NCI-H2227 treated with DMSO at 0.1 percent for 48 hours (cell line): ENCODE measurements around the gene CELA1.
"Not testable (repeated sequence)": the region's sequence is repeated elsewhere in the genome, so short reads cannot be mapped to it uniquely, and the experiment has no call there.

Experiments used
- DNase-seq: peaks from one replicate; lab custom pipeline; 2025; lab: John Stamatoyannopoulos, UW

Gene CELA1

DNA sequence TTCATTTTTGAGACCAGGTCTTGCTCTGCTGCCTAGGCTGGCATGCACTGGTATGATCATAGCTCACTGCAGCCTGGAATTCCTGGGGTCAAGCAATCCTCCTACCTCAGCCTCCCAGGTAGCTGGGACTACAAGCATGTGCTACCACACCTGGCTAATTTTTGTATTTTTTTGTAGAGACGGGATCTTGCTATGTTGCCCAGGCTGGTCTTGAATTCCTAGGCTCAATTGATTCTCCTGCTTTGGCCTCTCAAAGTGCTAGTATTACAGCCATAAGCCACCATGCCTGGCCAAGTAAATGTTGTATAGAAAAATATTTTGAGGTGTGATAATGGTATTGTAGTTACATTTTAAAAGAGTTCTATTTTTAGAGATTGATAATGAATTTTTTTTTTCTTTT, 35.1 kb downstream of the CELA1 start:
- DNase-seq, result no peak

DNA sequence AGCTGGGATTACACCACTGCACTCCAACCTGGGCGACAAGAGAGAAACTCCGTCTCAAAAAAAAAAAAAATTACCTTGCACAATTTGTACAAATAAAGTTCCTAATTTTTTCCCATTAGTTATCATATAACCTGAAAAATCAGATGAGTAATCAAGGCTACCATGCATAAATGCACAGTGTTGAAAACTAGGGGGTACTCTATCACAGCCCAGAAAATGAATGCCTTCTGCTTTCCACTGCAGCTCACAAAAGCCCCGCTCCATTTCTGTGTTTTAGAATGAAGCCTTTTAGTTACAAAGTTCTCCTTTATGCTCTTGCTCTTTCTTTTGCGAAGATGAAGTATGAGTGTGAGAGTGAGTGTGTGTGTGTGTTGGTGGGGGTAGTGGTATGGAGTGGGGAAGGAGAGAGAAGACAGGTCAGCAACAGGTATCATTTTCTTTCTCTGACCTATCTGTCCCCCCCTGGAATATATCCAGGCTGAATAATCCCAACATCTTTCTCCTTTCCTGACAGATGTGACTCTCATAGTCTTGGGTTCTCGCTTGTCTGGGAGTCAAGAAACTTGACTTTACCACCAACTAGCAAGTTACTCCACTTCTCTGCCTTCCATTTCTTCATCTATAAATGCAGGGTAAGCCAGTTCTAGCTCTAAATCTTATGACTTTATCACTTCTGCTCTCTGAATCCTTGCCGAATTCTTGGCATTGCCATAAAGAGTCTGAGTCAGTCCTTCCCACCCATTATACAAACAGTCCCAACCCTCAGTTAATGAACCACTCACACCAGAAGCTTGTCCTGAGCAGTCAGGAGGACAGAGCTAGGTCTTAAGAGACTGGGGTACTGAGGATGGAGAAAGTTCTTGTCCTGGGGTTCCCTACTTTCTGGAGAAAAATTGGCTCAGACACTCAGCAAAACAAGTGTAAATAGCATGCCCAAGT, 38.6 kb downstream of the CELA1 start:
- DNase-seq, result no peak

DNA sequence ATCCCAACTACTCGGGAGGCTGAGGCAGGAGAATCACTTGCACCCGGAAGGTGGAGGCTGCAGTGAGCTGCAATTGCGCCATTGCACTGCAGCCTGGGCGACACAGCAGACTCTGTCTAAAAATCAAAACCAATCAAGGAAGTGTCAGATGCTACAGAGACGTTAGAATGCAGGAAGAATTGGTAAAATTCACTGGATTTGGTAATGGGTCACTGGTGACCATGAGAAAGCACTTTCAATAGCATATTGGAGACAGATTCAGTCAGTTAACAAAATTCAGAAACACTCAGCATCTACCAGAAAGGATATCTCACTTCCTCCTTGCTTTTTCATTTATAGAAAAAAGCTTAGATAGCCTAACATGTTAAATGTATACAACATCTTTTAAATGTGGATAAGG, 40.0 kb downstream of the CELA1 start:
- DNase-seq, result no peak

DNA sequence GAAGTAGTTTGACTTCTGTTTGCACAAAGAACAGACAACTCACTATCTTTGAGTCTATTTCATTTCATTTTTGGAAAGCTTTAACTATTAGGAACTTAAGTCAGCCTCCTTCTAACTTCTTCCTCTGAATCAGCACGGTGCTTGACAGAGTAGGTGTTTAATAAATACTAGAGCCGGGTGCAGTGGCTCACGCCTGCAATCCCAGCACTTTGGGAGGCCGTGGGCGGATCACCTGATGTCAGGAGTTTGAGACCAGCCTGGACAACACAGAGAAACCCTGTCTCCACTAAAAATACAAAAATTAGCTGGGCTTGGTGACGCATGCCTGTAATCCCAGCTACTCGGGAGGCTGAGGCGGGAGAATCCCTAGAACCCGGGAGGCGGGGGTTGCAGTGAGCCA, 45.7 kb downstream of the CELA1 start:
- DNase-seq, result peak; percentile 47

DNA sequence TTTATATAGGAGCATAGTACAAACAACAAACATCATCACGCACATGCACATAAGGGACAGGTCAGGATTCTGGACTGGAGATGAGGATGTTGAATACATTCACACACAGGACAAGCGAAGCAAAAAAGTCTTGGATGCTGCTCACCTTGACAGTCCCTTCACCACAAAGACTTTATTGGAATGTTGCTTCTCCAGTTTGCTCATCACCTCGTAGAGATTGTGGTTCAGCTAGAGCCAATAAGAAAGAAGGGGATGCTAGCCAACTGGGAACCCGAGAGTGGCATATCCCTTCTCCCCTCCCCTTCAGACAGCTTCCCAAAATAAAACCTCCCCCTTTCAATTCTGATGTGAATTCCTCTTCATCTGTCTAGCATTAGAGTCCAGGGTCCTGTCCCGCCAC, 50.8 kb downstream of the CELA1 start:
- DNase-seq, result no peak

DNA sequence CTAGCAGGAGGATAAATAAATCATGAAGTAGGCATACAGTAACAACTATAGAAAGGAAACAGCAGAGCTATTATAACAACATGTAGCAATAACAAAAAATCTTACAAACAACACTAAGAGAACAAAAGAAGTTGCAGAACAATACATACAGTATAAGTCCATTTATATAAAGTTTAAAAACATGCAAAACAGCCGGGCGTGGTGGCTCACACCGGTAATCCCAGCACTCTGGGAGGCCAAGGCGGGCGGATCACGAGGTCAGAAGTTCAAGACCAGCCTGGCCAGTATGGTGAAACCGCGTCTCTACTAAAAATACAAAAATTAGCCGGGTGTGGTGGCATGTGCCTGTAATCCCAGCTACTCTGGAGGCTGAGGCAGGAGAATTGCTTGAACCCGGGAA, 52.4 kb downstream of the CELA1 start:
- DNase-seq, result not testable (repeated sequence)

DNA sequence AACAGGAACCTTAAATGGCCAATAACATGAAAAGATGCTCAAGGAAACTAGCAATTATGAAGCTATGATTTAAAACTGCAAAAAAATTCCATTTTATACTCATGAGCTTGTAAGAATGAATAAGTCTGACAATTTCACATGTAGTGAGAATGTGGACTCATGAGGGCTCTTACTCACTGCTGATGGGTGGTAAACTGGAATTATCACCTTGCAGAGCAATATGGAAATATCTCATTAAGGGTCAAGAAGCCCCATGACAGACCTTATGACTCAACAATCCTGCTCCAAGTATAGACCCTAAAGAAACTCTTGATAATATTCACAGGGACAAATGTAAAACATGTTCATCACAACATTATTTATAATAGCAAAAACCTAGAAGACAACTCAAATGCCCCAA, 52.8 kb downstream of the CELA1 start:
- no peak for DNase-seq

DNA sequence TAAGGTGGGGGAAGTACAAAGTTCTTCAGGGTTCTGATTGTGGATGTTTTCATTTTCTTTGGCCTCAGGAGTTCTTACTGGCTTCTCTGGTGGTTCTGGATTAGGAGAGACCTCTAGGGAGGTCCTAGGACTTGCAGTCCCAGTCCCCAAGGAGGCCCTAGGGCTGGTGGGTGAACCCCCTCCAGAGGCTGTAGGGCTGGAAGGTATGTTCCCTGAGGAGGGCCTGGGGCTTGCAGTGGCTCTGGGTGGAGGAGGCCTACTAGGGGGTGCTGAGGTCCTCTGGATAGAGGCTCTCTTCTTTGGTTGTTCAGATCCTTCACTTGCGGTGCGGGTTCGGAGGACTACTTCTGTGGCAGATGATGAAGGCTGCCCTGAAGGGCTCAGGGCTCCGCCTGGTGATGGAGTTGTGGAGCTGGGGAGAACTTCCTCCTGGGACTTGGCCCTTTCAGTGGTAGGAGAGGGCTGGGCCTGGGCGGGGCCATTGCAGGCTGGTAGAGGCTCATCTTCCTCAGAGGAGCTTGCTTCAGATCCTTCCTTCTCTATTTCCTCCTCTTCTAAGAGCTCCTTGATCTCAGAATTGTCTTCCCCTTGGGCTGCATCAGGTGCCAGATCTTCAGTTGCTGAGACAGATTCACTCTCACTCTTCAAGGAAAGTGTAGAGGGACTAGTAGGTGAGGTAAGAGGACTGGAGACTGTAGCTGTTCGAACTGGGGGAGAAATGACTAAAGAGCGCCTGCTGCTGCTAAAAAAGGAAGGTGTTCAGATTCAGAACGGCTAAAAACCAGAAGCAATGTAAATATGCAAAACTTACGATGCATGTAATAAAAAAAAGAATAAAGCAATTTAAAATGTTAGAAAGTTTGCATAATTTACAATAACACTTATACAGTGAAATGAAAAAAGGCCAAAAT, 54.6 kb downstream of the CELA1 start:
- DNase-seq, result not testable (repeated sequence)

DNA sequence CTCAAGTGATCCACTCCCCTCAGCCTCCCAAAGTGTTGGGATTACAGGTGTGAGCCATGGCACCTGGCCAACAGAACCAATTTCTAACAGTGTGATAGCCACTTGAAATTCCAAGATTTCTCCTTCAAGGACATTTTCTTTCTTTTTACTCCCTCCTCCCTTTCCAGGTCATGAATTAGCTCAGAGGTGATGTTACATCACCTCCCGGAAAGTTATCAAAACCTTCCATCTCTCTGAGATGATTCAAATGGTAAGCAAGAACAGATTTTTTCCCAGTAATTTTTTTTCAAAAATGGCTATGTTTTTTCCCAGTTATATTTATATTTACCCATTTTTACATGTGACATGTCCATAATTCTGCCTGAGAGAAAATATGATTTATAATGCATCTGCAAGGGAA, 60.6 kb downstream of the CELA1 start:
- no peak for DNase-seq

DNA sequence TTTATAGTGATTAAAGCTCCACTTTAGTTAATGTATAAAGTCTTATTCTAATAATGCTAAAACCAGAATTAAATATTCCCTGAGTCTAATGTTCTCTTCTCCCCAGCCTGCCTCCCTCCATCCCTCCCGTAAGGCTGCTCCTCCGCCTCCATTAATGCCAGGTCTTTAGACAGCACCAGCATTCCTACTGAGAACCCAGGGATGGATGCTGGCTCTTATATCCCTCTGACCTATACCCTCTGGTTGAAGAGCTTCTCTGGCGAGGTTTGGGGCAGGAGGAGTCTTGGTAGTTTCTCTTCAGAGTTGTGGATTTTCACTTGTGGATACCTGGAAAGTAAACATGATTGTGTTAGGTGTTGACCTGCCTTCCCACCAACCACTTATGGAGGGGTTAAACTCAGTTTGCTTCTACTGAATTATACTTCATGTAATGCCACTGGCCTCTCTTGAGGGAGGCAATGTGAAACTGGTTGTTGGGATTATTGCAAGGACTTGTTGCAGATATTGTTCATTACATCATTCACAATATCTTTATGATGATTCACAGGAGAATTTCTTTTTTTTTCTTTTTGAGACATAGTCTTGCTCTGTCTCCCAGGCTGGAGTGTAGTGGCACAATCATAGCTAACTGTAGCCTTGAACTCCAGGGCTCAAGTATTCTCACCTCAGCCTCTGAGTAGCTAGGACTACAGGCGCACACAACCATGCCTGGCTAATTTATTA, 65.1 kb downstream of the CELA1 start:
- DNase-seq, result no peak
